GM21737 (cell line): ENCODE measurements around the gene PHF11.
"Not testable (repeated sequence)": the region's sequence is repeated elsewhere in the genome, so short reads cannot be mapped to it uniquely, and the experiment has no call there.

Source experiments
- ATAC-seq: cut with Tn5 transposase; IDR thresholded peaks from one replicate; pipeline ENCODE4 v1.9.1; 2021; ENCODE audit warnings: mild to moderate bottlenecking, moderate library complexity; ENCODE audit not compliant: unreplicated experiment

PHF11 gene

DNA sequence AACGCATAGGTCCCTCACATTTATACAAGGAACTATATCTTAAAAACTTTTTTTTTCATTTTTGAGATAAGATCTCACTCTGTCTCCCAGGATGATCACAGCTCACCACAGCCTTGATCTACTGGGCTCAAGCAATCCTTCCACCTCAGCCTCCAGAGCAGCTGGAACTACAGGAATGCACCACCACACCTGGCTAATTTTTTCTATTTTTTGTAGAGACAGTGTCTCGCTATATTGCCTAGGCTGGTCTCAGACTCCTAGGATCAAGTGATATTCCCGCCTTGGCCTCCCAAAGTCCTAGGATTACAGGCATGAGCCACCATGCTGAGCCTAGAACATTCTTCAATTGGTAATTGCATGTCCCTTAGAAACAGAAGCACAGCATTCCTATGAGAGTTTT lies 47.9 kb downstream of the PHF11 start:
- ATAC-seq: no peak

DNA sequence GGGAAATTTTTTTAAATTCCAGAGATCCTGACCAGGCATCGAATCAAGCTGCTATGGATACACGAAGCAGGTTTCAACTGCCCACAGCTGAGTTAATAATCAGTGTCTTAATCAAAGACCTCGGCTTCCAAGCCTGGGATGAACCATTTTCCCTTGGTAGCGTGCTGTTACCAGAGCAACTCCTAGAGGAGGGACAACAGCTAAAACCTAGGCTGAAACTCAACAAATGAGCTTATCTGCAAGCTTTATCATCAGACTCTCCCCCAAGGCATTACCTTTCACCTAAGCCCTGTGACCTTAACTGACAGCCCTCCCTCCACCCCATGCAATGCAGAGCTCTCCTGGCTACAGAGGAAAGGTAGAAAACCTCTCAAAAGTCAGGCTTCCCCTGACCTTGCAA lies 49.9 kb downstream of the PHF11 start:
- ATAC-seq: no peak

DNA sequence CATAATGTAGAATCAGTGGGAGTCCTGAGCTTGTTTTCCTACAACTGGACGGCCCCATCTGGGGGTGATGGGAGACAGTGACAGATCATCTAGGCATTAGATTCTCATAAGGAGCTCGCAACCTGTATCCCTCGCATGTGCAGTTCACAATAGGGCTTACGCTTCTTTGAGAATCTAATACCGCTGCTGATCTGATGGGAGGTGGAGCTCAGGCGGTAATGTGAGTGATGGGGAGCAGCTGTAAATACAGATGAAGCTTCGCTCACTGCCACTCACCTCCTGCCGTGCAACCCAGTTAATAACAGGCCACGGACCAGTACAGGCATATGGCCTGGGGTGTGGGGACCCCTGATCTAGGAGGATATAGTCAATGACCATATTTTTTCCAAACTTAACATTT lies 50.8 kb downstream of the PHF11 start:
- no peak for ATAC-seq

DNA sequence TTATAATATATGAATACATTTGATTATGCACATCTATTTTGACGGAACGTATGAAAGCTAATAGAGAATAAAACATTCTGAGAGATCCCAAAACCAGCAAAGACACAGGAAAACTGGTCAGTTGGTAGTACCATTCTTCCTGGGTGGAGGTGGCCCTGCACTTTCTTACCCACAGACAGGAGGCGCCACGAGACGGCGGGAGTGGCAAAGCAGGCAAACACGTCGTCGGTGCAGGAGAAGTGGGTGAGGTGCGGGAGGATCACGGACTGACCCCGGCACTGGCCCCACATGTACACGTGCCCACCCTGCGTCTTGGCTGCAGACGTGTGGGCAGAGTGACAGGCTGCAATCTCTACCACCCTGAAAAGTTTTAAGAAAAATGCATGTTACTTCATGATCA lies 53.5 kb downstream of the PHF11 start:
- ATAC-seq: no peak

DNA sequence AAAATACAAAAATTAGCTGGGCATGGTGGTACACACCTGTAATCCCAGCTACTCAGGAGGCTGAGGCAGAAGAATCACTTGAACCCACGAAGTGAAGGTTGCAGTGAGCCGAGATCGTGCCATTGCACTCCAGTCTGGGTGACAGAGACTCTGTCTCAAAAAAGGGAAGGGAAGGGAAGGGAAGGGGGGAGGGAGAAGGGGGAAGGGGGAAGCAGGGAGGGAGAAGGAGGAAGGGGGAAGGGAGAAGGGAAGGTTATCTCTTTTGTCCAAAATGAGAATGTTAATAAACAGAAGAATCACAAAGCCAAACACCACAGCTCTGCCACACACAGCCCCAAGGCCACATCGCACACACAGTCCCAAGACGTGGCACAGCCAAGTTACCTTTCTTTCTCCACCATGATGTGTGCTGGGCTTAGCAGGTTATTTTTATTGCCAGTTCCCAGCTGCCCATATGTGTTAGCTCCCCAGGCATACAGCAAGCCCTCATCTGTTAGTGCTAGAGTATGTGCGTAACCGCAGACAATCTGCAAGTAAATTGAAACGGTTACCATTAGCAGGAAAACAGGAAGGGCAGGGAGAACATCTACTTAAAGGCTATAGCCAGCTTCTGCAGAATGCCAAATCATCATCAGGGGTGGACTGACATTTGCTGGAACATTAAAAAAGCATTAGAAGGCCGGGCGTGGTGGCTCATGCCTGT lies 55.3 kb downstream of the PHF11 start:
- ATAC-seq: no peak

DNA sequence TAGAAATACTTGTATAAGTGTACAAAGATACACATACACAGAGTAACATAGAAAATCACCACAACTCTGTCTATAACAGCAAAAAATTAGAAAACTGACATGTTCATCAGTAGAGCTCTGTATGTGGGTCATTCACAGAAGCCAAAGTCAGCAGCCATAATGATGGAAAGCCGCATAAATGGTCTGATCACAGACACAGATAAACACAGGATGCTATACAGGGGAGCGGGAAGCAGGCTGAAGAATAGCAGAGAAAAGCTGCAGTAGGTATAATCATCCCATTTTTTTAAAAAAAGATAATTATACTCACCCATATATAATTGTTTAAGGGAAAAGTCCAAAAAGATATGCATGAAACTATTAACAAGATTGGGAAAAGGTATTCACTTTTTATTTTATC lies 58.1 kb downstream of the PHF11 start:
- ATAC-seq: no peak

DNA sequence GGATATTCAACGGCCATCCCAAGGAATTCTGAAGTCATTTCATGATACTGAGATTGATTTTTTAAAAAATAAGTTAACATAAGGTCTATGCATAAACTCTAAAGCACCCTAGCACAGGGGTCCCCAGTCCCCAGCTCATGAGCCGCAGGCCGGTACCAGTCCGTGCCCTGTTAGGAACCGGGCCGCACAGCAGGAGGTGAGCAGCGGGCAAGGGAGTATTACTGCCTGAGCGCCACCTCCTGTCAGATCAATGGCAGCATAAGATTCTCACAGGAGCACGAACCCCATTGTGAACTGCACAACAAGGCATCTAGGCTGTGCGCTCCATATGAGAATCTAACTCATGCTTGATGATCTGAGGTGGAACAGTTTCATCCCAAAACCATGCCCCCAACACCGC lies 58.6 kb downstream of the PHF11 start:
- ATAC-seq: no peak

DNA sequence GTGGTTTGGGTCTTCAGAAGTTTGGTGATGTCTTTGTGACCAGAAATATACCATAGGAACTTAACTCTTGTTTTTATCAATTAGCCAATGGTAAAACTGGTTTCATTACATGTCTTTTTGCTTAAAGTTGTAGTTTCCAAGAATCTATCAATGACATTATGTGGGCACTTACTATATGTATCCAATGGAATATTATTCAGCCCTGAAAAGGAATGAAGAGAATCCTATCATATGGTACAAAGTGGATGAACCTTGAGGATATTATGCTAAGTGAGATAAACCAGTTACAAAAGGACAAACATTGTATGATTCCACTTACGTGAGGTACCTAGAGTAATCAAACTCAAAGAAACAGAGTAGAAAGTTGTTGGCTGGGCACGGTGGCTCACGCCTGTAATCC lies 63.3 kb downstream of the PHF11 start:
- ATAC-seq: no peak

DNA sequence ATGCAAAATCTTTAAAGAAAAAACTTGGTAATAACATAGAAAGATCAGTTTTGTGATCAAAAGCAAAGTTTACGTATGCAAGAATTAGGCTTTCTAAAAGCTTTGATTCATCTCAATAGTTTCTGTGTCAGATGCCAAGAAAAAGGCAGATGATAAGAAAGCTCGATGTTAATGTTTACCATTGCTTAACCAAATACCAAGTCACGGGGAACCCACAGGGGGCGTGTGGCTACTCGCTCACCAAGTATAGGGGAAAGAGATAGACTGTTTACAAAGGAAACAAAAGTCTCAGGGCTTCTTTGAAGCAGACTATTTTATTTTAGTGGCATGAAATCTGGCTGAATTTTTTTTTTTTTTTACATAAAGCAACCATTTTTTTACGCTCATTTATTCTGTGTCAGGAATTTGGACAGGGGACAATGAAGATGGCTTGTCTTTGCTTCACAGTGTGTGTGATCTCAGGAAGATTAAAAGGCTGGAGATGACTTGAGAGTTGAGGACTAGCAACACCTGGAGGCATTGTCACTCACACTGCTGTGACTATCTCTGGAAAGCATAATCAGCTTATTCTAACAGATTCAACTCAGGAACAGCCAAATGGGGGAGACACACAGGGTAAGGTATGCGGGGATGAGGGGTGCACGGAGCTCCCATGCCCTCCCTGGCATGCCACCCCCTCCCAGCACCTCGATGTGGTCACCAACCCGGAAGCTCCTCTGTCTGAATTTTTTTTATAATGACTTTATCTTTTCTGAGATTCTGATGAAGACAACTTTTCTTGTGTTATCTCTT lies 64.7 kb downstream of the PHF11 start:
- ATAC-seq: peak; percentile 90

DNA sequence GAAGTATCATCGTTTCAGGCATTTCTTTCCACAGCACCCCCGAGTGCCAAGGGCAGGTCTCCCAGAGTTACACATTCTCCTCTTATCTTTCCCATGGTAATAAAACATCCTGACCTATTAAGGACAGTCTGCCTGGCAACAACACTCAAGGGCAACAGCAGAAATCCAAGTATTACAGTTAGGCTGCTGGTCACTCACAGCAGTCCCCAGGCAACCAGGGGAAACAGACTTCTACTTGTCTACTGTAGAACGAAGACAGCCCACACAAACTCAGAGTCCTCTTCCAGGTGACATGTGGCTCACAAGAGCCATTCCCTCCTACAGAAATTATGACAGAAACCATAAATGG lies 65.3 kb downstream of the PHF11 start:
- ATAC-seq: no peak

DNA sequence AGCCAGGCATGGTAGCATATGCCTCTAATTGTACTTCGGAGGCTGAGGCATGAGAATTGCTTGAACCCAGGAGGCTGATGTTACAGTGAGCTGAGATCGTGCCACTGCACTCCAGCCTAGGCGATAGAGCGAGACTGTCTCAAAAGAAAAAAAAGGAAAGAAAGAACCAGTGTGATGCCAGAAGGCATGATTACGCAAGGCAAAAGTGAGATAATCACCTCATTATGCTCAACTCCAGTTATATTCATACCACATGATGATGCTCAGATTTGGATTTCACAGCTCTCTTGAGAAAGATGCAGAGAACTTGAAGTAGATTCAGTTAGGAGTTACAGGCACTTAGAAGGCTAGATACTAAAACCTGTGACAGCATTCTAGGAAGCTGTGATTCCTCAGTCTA lies 67.8 kb downstream of the PHF11 start:
- no peak for ATAC-seq

DNA sequence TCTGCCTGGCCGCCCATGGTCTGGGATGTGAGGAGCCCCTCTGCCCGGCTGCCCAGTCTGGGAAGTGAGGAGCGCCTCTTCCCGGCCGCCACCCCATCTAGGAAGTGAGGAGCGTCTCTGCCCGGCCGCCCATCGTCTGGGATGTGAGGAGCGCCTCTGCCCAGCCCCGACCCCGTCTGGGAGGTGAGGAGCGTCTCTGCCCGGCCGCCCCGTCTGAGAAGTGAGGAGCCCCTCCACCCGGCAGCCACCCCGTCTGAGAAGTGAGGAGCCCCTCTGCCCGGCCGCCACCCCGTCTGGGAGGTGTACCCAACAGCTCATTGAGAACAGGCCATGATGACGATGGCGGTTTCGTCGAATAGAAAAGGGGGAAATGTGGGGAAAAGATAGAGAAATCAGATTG lies 69.7 kb downstream of the PHF11 start:
- not testable (repeated sequence) for ATAC-seq

DNA sequence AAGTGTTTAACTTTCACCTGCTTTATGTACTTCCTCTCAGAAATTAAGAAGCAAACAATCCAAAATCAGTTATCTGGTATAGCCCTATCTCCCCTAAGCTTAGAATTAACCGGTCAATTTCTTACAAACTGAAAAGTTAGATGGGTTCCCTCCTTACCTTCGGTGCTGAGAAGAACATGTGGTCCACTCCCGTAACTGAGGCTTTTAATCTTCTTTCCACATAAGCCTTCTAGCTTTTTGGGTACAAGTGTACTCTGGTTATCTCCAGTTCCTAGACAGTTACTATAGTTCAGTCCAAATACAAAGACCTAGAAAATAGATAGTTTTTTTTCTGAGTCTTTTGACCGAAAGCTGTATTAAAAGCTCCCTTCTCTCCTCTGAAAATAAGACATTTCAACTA lies 70.7 kb downstream of the PHF11 start:
- no peak for ATAC-seq

DNA sequence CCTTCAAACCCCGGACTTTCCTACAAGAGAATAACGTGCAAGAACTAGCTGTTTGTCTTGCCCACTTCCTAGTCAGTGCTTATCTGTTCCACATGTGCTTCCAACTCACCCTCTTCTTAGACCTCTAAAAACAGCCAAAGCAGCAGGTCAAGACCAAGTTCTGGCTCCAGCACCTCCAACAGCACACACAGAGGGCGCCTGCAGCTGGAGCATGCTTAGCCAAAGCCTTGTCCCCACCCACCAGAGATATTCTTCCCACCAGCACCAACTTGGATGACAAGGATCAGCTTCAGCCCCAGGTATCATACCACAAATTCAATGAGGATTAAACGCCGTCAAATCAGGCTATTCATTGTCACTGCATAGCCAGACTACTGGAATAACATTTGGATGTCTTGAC lies 71.7 kb downstream of the PHF11 start:
- ATAC-seq: no peak

DNA sequence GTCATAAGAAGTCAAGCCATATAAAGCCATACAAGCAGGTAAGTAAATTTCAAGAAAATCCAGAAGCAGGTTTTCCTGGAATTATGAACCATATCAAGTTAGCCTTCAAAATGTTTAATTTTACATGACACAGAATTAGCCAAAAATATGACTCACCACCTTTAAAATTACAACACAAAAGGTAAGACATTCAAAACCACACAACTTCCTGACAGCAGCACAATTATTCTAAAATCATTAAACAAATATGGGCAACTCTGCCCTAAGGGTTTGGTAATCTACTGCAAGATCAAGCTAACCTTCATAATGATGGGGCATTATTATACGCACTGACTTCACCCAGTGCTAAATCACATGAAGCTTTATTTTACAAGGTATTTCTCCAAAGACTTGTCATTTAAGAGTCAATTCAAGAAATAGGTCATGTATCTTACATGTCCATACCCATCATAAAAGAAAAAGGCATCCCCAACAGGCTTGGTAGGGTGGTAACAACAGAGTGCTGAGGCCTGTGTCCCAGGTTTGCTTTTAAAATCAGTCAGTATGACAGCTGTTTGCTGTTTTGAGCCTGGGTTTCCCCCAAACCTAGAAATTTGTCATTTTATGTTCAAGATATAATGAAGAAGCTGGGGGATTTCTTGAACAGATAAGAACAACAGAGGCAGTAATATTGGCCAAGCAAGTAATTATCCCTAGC lies 74.4 kb downstream of the PHF11 start:
- ATAC-seq: no peak

DNA sequence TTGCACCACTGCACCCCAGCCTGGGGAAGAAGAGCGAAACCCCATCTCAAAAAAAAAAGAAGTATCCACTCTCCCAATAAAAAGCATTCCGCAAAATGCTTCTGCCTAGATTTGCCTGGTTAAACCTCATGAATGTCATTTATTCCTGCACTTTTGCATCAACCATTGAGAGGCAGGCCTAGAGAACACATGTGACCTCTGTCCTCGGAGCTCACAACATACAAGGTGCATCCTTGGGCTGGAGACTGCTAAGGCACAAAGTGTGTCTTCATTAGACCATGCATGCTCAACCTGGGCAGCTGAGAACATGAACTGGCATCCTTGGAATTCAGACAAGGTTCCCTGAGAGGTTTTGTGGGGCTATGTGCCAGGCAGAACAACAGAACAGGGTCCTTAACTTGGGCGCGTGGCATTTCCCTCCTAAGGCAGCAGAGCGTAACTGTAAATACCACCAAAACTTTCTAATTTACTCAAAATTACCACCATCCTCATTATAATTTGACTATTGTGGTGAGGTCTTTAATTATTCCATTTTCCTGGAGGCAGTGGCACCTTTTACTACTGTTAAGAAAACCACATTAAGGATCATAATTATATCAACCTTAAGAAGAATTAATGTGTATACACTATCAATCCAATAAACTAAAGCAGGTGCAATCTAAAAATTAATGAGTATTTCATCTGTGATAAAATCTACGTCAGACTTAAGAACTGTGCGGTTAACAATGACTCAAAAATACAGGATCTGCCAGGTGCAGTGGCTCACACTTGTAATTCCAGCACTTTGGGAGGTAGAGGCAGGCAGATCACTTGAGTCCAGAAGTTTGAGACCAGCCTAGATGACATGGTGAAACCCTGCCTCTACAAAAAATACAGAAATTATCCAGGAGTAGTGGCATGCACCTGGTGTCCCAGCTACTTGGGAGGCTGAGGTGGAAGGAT lies 75.8 kb downstream of the PHF11 start:
- ATAC-seq: no peak
